ENCODE data around the gene PKIG. TPM values are rescaled to one million over a fixed set of nuclear protein-coding genes. Genes with fewer than 3 reads are reported as not detected.
"Not testable (repeated sequence)": the region's sequence is repeated elsewhere in the genome, so short reads cannot be mapped to it uniquely, and the experiment has no call there.

PKIG gene
- total and polyA plus RNA-seq, 2 of the 8 experiments (the other 6 are each of a cell fraction or from before 2014, with no cell fraction given), result 26.7 to 34.3 TPM

GRCh38 chr20:44588321-44588720 lies 5.9 kb downstream of the PKIG start:
- H3K4me3 ChIP-seq (ENCODE audit: extremely low read depth in 1 of 4, insufficient read depth in 2 of 4, low read depth in 3 of 4, low read length in 4 of 4); H3K79me1 ChIP-seq (ENCODE audit: low read depth, low read length); H4K8ac ChIP-seq (ENCODE audit: extremely low read depth, insufficient read depth, low read length); H2AK5ac ChIP-seq (ENCODE audit: low read depth, low read length); H2BK5ac ChIP-seq (ENCODE audit: low read depth, low read length); H3K9ac ChIP-seq (replicated peaks in 1 of 4; ENCODE audit: extremely low read depth in 1 of 4, low read depth in 3 of 4, low read length in 3 of 4); H3K79me2 ChIP-seq (ENCODE audit: control insufficient read depth in 1 of 2, insufficient read depth in 2 of 2, low read length in 2 of 2); DNase-seq (ENCODE audit: low read depth in 1 of 2, low spot score in 2 of 2); H3K23me2 ChIP-seq (ENCODE audit: low read depth, low read length); H3K4me2 ChIP-seq (ENCODE audit: insufficient read depth in 1 of 2, low read depth in 2 of 2, low read length in 2 of 2); H3K27ac ChIP-seq (ENCODE audit: low read depth, low read length); H2BK12ac ChIP-seq (ENCODE audit: low read depth, low read length); H4K91ac ChIP-seq (replicated peaks; ENCODE audit: insufficient read length, low read length); H3K23ac ChIP-seq (ENCODE audit: insufficient read length); H3K4ac ChIP-seq (replicated peaks; ENCODE audit: insufficient read length, low read depth, low read length); H2AFZ ChIP-seq (ENCODE audit: low read length); FAIRE-seq; H3K14ac ChIP-seq (ENCODE audit: insufficient read length); H2BK120ac ChIP-seq (replicated peaks; ENCODE audit: low read depth, low read length); H3K9me3 ChIP-seq (ENCODE audit: insufficient read depth in 2 of 2, low read depth in 1 of 2, low read length in 1 of 2); H3K56ac ChIP-seq (replicated peaks; ENCODE audit: insufficient read length, low read depth, low read length); H4K20me1 ChIP-seq (replicated peaks in 1 of 2; ENCODE audit: control insufficient read depth in 1 of 2, insufficient read depth in 2 of 2, low read length in 2 of 2); H3K27me3 ChIP-seq (replicated peaks in 1 of 4; ENCODE audit: control insufficient read depth in 3 of 4, extremely low read depth in 1 of 4, insufficient read depth in 3 of 4, low read length in 3 of 4); H2BK15ac ChIP-seq (ENCODE audit: low read length); H4K5ac ChIP-seq (ENCODE audit: insufficient read length, low read depth, low read length); H3K18ac ChIP-seq (ENCODE audit: extremely low read depth, low read length); H3K36me3 ChIP-seq (ENCODE audit: control insufficient read depth in 2 of 4, insufficient read depth in 4 of 4, low read length in 3 of 4); H2BK20ac ChIP-seq (ENCODE audit: low read length); POLR2A ChIA-PET (ENCODE audit: partially characterized antibody): not testable (repeated sequence)
- CTCF ChIA-PET (ENCODE audit: partially characterized antibody), result interaction anchor here (0.6 to 3.3 kb wide), 2 partner anchors 15 to 51 kb away, joined by 4 to 18 read pairs; no protein-coding TSS in a partner anchor
- WGBS, 2 experiments (ENCODE audit: extremely low coverage in 1 of 2, insufficient coverage in 1 of 2, insufficient read length in 1 of 2, insufficient replicate concordance in 2 of 2, low coverage in 1 of 2, low lambda C conversion rate in 2 of 2, missing lambda C conversion rate in 1 of 2), result 93% methylated on average over 9 of the region's 9 CpGs; no CpG with 5 or more reads in 1 of the 2 experiments
- H3K4me1 ChIP-seq (replicated peaks in 1 of 4; ENCODE audit: control insufficient read depth in 3 of 4, insufficient read depth in 4 of 4, low read length in 3 of 4), result peaks cover 7 to 12% (median 11%) of the 10 kb centered on the region in 4 experiments
